ENCODE results near the gene DRAP1.

The DRAP1 gene

GRCh38 chr11:65903715-65904114, 15.5 kb upstream of the DRAP1 start:
- DNase-seq (ENCODE audit: low spot score), result no peak

GRCh38 chr11:65906602-65907001, 12.6 kb upstream of the DRAP1 start:
- DNase-seq (ENCODE audit: low spot score), result peak; percentile 85

GRCh38 chr11:65907878-65908277, 11.3 kb upstream of the DRAP1 start:
- DNase-seq (ENCODE audit: low spot score), result no peak

DNA sequence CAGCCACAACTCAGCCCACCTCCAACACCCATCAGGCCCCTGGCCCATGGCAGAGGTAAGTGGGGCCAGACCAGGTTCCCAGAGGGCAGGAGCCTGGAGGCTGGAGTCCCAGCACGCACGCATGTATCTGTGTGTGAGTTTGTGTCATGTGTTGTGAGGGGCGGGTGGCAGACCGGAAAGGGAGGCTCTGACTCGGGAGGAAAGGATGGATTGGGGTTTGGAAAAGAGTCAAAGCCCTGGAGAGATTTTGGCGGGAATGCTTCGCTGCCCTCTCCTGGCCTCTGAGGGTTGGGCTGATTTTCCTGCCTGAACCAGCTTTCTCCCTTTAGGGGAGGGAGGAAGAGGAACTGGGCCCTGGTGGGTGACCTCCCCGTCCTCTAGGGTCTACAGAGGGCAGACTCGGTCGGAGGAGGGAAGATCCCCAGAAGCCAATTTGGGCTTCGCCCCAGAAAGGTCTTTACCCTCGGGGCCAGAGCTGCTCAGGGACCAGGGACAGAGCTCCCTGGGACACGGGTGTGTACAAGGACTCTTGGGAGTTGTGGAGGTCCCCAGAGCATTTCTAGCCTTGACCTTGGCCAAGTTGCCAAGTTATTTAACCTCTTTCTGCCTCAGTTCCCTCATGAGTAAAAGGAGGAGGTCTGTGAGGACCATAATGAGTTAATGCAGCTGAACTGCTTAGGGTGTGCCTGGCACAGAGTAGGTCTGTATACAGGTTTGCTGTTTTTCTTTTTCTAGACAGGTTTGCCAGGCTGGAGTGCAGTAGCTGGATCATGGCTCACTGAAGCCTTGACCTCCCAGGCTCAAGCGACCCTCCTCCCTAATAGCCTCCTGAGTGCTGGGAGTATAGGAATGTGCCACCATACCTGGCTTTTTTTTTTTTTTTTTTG, 7.3 kb upstream of the DRAP1 start:
- DNase-seq (ENCODE audit: low spot score), result no peak

DNA sequence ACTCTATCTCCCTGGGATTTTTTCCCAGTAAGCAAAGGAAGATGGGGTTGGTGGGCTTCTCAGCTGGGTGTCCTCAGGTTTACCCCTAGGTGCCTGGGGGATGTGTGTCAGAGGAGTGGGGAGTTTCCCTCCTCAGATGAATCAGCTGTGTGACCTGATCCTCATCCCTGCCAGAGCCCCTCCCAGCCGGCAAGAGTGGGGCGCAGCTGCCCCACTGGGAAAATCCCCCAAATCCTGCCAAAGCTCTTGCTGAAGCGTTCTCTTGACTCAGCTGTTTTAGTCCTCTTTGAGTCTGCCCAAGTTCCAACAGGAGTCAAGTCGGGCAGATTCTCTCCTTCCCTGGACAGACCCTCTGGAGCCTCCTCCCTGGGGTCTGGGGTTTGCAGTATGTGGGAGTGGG, 6.4 kb upstream of the DRAP1 start:
- no peak for DNase-seq (ENCODE audit: low spot score)

DNA sequence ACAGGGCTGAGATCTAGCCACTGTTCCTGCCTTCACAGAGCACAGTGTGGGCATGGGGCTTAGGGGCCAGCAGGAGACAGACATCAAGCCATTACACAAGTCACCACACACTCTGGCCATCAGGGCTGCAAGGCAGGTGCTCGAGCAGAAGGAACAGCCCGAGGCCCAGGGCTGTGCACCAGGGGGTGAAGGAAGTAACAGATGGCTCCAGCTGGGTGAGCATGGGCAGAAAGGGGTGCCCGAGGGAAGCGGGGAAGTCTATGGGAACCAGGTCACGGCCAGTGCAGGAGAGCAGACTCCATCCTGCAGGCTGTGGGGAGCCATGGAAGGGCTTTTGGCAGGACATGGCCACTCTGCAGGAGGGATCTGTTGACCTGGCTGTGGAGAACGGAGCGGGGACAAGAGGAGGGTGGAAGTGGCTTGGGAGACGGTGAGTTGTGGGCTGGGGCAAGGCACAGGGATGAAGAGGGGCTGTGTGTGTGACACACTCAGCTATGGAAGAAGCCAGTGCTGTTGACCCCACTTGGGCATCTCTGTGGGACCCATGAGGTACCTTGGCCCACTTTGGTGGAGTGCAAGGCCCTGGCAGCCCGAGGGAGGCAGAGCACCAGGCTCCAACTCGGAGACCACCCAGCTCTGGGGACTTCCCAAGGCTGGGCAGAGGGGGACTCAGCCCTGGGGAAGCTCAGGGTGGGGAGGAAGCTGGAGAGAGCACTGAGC, 4.0 kb upstream of the DRAP1 start:
- DNase-seq (ENCODE audit: low spot score), result no peak

- DNase-seq (ENCODE audit: low spot score), result peak; percentile 70
These were observed 3.4 kb upstream of the DRAP1 start for GRCh38 chr11:65915821-65916251.

GRCh38 chr11:65916391-65916790, 2.8 kb upstream of the DRAP1 start:
- DNase-seq (ENCODE audit: low spot score), result no peak

DNA sequence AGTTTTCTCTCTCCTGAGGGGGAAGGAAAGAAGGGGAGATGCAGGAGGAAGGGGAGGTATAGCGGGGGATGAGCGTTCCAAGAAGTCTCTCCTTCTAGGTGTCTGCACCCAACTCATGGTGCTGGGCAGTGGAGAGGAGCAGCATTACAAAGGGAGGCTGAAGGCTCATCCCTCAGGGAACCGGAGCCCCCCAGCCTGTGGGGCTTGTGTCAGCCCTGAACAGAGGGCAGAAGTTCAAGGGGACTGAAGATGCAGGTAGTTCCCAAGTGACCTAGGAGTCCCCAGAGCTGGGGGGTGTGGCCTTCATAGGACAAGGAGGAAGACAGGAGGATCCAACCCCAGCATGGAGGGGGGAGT, 2.2 kb upstream of the DRAP1 start:
- DNase-seq (ENCODE audit: low spot score), result no peak

DNA sequence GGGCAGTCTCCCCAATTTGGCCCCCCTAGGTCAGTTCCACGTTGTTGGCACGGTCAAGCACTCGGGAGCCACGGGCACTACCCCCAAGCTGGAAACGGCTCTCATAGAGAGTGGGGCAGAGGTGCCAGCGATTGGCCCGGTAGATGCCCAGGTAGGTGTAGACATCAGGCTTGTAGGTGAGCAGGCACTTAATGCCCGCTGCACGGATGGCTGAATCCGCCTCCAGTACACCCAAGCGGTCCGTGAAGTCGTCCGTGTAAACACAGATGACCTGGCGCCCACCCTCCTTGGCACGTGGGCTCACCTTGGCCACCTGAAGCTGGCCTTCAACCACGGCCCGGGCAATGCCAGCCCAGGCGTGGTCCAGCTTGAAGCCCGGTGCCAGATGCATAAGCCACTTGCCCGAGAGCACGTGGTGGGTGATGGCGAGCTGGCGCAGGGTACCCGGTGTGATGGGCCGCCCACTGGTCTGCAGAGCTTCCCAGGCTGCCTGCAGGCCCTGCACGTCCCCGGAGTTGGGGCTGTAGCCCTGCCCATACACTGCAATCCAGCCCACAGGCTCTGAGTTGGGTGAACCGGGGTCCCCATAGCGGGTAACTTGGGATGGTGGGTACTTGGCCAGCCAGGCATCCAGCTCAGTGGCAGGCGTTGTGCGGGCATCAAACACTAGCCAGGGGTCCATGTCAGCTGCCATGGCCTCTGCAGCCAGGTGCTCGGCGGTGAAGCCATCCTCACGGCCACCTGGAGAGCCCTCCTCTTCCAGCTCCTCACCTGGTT, 1.6 kb upstream of the DRAP1 start:
- no peak for DNase-seq (ENCODE audit: low spot score)

GRCh38 chr11:65918211-65919140, 750 bp upstream of the DRAP1 start, which contains the start of gene C11orf68:
Gene C11orf68 (minus strand): TSS chr11:65919062. CDS start chr11:65919031, 31 bp downstream.
- DNase-seq (ENCODE audit: low spot score), result no peak

DNA sequence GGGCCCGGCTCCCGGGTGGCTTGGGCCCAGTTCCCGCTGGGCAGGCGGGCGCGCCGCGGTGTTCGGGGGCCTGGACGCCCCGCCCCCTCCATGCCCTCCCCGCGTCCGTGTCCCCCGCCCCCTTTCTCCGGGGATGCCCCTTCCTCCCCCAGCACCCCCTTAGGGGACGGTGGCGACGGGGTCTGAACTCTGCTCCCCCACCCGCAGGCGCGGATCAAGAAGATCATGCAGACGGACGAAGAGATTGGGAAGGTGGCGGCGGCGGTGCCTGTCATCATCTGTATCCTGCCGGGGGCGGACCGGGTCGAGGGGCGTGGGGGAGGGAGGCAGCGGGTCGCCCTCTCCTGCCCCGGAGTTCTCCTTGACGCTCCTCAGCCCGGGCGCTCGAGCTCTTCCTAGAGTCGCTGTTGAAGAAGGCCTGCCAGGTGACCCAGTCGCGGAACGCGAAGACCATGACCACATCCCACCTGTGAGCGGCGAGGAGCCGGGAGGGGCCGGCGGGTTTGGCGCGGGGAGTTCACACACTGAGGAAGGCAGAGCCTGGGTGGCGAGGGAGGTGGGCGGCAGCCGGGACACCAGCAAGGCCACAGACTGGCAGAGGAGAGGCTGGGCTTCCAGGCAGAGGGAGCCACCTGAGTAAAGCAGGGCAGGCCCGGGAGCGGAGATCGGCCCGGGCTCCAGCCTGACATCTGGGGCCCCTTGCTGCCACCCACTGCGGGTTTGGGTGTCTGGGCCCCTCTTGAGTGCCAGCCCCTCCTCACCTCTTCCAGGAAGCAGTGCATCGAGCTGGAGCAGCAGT, 546 bp downstream of the DRAP1 start:
- DNase-seq (ENCODE audit: low spot score), result no peak

DNA sequence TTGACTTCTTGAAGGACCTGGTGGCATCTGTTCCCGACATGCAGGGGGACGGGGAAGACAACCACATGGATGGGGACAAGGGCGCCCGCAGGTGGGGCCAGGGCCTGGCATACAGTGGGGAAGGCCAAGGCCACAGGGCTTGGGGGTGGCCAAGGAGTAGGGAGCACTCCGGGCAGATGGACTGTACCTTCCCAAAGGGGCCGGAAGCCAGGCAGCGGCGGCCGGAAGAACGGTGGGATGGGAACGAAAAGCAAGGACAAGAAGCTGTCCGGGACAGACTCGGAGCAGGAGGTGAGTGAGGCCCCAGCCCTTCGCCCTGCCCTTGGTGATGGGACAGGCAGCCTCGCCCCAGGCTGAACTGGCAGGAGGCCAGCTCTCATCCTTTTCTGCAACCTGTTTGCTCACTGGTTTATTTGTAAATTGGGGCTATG, 1.2 kb downstream of the DRAP1 start:
- DNase-seq (ENCODE audit: low spot score), result peak; percentile 56

DNA sequence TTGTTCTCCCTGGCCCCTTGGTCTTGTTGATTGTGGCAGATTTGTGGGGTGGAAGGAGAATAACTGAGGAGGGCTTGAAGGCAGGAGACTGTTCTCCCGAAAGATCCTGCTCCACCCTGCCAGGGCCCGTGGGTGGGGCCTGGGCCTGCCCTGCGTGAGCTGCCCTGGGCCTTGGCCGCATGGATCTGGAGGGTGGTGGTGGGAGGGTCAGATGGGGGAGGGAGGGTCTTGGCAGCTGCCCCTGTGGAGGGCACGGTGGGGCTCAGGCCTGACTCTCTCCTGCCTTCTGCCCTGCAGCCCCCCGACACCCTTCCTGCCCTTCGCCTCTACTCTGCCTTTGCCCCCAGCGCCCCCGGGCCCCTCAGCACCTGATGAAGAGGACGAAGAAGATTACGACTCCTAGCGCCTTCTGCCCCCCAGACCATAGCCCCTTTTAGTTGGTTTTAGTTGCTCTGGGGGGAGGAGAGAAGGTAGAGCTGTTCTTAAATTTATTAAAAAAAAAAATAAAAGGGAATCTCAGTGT, 1.9 kb downstream of the DRAP1 start:
- no peak for DNase-seq (ENCODE audit: low spot score)

DNA sequence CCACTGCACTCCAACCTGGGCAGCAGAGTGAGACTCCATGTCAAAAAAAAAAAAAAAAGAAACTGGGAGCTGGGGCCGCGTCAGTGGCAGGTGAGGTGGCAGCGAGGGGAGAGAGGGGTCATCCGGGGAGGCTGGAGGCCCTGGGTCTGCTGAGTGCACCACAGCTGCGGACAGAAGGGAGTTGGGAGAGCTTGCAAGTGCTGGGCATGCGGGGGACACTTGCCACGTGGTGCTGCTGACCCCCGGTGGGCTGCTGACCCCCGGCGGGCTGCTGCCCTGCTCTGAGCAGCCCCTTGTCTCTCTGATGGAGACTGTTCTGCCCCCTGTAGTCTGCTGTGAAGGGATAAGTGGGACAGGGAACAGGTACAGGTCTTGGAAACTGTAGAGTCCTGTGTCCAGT, 2.6 kb downstream of the DRAP1 start:
- no peak for DNase-seq (ENCODE audit: low spot score)

DNA sequence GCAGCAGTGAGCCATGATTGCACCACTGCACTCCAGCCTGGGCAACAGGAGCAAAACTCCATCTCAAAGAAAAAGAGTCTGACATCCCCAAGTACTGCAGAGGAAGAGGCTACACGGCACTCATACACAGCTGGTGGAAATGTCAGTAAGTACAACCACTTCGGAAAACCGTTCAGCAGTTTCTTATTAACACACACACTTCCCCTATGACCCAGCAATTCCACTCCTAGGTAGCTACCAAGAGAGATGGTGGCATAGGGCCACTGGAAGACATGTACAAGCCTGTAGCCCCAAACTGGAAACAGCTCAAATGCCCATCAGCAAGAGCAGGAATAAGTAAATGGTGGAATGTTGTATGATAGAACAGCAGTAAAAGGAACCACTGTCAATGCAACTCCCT, 3.3 kb downstream of the DRAP1 start:
- no peak for DNase-seq (ENCODE audit: low spot score)

GRCh38 chr11:65925397-65925796, 6.2 kb downstream of the DRAP1 start:
- no peak for DNase-seq (ENCODE audit: low spot score)

- DNase-seq (ENCODE audit: low spot score), result peak; percentile 86
These were observed 8.7 kb downstream of the DRAP1 start for GRCh38 chr11:65927904-65928397.

DNA sequence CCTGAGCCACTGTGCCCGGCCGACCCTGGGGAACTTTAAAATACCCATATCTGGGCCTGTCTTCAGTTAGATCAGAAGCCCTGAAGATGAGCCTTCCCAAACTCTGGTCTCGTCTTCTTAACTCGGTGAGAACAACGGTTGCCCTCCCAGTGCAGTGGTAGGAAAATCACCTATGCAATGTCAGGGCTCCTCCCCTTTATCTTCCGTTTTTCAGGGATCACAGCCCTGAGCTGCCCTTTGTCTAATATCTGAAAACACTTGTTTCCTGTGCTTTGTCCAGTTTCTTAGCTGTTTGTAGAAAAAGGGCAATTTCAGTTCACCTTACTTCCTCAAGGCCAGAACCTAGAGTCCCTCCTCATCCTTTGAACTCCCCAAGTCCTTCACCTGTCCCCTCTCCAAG, 9.4 kb downstream of the DRAP1 start:
- peak; percentile 28 for DNase-seq (ENCODE audit: low spot score)
